Mucosa of gallbladder (tissue), 1 donor: Measurements from ENCODE around the gene RUFY3. TPM values are rescaled to one million over a fixed set of nuclear protein-coding genes. Genes with fewer than 3 reads are reported as not detected.
"Not testable (repeated sequence)": the region's sequence is repeated elsewhere in the genome, so short reads cannot be mapped to it uniquely, and the experiment has no call there.

ENCODE experiments used
- DNase-seq: peaks from one replicate; pipeline ENCODE4 v3.0.0-alpha.2; 2020; ENCODE audit warnings: low spot score
- total RNA-seq: library from RNA; stranded (reverse); gene quantifications from one replicate; pipeline ENCODE4 v1.2.1, GENCODE V29; 2021
- donor health status: DM: no; HTN: no; CAD: no.

Gene RUFY3
- total RNA-seq, 1 donor from 2014 or later = 46.6 TPM

DNA sequence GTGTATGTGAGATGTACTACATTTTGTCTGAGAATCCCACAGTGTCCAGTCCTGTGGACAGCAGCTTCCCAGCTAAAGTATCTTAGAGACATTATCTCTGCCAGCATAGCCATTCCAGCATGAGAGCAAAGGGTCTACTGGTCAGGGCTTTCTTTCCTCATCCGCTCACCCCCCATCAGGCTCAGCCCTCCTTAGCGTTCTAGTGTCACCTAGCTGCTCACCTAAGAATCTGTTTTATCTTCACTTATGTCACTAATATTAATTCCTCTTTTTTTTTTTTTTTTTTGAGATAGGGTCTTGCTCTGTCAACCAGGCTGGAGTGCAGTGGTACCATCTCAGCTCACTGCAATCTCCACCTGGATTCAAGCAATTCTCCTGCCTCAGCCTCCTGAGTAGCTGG lies 15.6 kb downstream of the RUFY3 start:
- no peak for DNase-seq

DNA sequence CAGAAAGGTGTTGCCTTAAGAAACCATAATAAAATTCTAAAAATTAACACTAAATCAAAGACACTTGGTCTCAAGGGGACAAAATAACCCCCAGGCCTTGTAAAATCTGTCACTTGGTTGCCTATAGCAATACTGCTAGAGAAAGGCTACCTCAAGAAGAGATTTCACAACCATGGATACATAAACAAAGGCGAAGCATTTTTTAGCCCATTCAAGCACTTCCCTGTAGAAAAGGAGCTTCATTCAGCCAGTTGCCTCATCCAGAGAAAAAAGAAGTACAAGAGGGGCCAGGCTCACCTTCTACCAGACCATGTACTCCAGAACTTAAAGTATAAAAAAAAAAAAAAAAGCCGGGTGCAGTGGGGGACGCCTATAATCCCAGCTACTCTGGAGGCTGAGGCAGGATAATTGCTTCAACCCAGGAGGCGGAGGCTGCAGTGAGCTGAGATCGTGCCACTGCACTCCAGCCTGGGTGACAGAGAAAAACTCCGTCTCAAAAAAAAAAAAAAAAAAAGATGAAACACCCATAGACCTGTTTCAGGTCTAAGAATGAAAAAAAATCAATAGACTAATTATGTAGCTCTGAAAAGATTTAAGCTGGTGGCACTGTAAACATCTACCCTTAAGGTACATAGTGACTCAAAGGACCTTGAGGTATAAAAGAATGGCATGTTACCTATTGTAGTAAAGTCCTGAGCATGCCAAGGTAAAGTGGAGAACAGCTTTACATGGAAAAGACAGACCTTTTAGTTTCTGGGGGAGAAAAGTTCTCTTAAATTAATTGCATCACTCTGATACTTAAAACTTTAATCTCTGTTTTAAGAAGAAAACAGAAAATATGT lies 18.0 kb downstream of the RUFY3 start:
- DNase-seq = no peak

- no peak for DNase-seq
Observed at GRCh38 chr4:70741867-70742658, 20.3 kb downstream of the RUFY3 start.

DNA sequence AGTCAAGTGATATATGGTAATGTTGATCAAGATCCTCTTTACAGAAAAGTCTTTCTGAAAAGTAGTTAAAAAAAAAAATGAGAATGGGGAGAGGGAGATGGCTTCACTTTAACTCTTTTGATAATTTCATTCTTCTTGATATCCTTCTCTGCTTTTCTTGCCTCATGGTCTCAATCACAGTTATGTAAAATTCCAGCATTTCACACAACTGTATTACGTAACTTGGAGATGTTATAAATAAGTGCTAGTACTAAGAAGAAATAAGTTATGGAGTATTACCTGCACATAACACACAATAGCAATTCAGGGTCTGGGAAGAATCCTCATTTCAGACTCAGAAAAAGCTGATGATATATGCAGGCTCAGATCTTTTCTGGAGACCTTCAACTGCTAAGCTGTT lies 22.0 kb downstream of the RUFY3 start:
- no peak for DNase-seq

DNA sequence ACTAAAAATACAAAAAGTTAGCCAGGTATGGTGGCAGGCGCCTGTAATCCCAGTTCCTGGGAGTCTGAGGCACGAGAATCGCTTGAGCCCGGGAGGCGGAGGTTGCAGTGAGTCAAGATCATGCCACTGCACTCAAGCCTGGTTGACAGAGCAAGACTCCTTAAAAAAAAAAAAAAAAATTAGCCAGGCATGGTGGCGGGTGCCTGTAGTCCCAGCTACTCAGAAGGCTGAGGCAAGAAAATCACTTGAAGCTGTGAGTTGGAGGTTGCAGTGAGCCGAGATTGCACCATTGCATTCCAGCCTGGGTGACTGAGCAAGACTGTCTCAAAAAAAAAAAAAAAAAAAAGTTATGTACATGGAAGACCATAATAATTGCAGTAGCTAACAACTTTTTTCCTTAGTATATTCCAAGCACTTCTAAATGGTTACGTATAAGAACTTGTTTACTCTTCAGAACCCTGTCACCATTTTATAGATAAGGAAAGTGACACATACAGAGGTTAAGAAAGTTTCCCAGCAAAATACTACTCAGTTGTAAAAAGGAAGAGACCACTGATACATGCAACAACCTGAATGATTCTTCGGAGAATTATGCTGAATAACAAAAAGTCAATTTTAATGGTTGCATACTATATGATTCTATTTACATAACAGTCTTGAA lies 24.5 kb downstream of the RUFY3 start:
- no peak for DNase-seq

GRCh38 chr4:70747874-70748273 lies 26.1 kb downstream of the RUFY3 start:
- no peak for DNase-seq

DNA sequence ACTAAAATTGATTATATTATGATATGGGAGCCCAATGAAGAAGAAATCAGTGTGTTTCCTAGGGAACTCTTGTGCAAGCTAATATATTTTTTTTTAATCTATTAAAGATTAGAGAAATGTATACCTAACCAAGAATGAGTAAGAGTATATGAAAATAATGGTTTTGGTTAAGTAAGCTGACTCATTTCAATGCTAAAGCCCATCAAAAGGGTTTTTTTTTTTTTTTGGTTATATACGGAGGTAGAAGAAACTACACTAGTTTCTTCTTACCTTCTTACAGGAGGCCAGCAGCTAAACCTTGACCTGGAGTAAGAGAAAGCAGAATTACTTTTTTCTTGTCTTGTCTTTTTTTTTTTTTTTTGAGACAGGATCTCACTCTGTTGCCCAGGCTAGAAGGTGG lies 27.5 kb downstream of the RUFY3 start:
- DNase-seq = no peak

DNA sequence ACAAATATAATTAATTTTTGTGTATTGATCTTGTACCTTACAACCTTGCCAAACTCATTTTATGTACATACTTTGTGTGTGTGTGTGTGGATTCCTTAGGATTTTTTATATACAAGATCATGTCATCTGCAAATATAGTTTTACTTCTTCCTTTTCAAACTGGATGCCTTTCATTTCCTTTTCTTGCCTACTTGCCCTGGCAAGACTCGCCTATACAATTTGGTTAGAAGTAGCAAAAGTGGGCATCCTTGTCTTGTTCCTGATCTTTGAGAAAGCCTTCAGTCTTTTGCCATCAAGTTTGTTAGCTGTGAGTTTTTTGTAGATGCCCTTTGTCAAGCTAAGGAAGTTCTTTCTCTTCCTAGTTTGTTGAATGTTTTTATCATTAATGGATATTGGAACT lies 30.5 kb downstream of the RUFY3 start:
- DNase-seq = no peak

DNA sequence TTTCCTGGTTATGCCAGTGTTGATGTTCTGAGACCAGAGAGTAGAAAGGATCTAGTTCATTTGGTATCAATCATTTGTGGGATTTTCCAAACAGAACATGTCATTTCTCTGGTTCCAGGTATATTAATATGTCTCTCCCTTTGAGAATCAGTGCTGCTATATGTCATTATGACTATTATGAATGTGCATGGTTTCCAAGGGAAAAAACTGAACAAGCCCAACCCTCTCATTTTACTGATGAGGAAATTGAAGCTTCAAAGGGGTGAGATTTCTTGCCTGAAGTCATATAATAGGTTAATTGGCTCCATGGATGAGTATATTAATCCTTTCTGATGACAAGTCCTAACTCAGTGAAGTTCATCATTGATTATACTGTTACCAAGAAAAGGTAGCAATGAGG lies 31.9 kb downstream of the RUFY3 start:
- no peak for DNase-seq

DNA sequence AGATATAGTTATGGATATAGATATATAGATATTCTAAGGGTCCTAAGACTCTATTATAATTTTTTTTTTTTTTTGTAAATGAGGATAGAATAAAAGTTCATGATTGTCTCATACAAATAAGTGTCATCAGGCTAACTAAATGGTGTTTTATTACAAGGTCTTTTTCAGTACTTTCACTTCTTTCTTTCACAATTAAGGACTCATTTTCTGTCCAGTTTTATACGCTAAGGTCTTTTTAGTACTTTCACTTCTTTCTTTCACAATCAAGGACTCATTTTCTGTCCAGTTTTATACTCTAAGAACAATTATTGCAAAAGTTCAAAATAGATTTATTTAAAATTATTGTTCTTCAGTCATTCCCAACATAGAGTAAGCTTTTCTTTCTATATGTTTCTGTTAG lies 32.7 kb downstream of the RUFY3 start:
- no peak for DNase-seq

GRCh38 chr4:70754990-70755688 lies 33.4 kb downstream of the RUFY3 start:
- no peak for DNase-seq

DNA sequence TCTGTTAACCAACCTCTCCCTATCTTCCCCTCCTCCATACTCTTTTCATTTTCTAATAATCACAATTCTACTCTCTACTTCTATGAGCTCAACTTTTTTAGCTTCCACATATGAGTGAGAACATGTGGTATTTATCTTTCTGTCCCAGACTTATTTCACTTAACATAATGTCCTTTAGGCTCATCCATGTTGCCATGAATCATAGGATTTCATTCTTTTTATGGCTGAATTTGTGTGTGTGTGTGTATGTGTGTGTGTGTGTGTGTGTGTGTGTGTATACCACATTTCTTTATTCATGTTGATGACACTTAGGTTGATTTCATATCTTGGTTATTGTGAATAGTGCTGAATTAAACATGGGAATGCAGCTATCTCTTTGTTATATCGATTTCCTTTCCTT lies 37.4 kb downstream of the RUFY3 start:
- no peak for DNase-seq

GRCh38 chr4:70759627-70760026 lies 37.9 kb downstream of the RUFY3 start:
- DNase-seq = no peak

- DNase-seq = no peak
Observed at GRCh38 chr4:70760662-70761061, 38.9 kb downstream of the RUFY3 start.

DNA sequence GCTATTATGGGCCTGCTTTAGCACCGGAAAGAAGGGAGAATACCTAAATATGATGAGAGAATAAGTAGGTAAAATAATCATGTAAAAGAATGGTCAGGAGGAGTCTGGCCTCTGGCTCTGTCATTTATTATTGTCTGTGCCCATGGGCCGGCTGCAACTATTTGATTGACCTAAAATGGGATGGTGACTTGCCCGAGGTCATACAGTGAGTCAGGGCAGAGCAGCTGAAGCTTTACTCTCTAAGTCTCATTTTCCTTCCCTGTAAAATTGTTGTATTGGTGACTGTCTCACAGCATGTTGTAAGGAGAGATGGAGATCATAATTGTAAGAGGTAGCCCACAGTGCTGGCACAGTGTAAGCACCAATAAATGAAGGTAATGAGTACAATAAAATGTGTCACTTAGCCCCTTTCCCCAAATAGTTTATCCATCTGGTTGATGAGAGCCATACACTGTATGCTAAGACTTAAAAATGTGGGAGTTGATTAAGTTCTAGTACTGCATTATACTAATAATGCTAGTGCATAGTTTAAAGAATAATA lies 39.6 kb downstream of the RUFY3 start:
- no peak for DNase-seq

GRCh38 chr4:70765368-70765767 lies 43.6 kb downstream of the RUFY3 start:
- no peak for DNase-seq

DNA sequence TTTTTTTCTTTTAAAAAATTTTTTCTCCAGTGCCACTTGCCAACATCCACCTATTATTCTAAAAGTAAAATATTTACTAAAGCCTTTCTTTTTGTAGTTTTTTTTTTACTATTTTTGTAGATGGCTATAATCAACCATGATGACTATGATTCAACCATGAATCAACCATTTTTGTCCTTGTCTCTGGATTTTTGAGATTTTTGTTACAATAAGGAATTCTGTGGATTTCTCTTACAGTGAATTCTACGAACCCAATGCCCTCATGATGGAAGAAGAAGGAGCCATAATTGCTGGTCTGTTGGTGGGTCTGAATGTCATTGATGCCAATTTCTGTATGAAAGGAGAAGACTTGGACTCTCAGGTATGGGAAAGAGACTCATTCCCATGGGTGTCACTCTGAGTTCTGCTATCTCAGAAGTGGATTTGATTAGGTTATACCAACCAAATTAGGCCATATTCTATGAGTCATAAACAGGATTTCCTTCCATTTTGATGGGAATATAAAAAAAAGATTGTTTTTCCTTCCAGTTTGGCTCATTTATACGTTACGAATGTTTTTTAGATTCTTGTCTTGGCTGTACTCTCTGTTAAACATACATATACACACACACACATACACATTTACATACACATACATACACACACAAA lies 46.7 kb downstream of the RUFY3 start:
- DNase-seq = no peak

- DNase-seq = not testable (repeated sequence)
Observed at GRCh38 chr4:70769396-70769795, 47.6 kb downstream of the RUFY3 start.

- DNase-seq = no peak
Observed at GRCh38 chr4:70772929-70773555, 51.3 kb downstream of the RUFY3 start.

DNA sequence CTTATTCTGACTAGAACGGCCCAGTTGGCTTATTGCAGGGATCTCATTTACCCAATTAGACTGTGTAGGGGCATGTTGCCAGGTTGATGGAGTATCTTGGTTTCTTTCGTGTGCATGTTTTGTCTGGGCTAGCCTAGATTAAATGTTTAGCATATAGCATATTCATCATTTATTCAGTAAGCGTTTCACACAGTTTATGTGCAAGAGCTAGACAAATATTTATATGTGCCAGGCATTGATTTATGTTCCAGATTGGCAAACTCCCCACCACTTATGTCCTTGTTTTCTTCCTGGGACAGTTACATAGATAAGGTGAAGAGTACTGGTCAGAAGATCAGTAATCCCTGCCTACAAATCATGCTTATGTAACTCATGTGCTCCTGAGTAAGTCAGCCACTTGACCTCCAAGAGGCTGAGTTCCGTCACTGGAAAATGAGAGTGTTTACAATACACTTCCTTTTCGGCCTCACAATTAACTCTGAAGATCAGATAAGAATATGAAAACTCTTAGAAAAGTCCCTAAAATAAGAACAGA lies 57.2 kb downstream of the RUFY3 start:
- peak; percentile 56 for DNase-seq
